ENCODE data around the gene SELL.

DNA sequence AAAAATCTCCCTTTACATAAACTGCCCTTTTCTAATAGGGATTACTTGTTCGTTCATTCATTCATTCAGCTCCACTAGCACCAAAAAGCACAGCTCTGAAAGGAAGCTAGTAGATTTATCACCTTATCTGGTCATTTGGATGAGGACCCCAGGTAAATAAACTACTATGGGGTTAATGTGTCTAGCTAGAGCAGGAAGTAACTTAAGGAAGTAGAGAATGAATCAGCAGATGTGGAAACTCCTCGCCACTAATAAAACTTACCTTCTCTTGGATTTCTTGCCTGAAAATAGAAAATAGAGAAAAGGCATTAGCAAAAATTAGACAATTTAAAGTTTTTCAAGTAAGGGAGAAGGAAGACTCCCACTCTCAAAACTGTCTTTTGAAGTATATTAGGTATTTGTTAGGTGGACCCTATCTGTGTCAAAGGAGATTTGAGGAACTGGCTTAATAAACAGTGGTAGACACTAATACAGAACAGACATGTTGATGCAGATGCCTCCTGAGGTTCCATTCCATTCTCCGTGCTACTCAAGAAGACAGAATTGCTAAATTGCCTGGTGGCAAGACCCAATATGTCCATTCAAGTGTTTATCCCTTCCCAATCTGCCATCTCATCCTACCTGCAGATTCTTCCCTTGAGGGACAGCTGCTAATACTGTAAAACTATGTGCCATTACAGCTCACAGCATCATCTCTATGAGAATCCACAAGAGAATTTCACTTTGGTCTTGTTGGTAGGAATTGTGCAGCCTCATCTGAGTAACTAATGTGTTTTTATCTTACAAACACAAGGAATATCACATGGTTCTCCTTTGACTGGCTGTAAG, 14.9 kb downstream of the SELL start:
- TF ChIP-seq CTCF (IDR thresholded peaks at IDR 0.05) (no peak), POLR2A (IDR thresholded peaks at IDR 0.05) (no peak), POLR2AphosphoS5 (IDR thresholded peaks at IDR 0.05) (no peak)

All from breast epithelium (tissue), 3 donors.